Right kidney (tissue), 1 donor: ENCODE measurements around the gene RBM19.

ENCODE experiments used
- DNase-seq: peaks from one replicate; pipeline ENCODE4 v3.0.0-alpha.2; 2016

The RBM19 gene

DNA sequence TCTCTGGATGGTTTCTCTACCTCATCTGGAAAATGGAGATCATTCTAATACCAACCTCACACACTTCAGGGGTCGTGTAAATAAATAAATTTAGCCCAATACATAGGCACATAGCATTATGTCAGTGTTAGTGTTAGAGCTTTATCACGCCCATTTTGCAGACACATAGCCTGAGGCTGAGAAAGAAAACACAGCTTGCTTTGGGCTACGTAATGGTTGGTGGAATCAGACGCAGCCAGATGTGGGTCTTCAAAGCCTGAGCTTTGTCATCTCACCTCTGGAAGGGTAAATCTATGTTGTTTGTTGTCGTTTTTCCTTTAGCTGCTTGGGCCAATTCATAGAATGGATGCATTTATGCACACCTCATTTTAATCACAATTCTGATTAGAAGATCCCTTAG is 191.6 kb downstream of the RBM19 start:
- no peak for DNase-seq

DNA sequence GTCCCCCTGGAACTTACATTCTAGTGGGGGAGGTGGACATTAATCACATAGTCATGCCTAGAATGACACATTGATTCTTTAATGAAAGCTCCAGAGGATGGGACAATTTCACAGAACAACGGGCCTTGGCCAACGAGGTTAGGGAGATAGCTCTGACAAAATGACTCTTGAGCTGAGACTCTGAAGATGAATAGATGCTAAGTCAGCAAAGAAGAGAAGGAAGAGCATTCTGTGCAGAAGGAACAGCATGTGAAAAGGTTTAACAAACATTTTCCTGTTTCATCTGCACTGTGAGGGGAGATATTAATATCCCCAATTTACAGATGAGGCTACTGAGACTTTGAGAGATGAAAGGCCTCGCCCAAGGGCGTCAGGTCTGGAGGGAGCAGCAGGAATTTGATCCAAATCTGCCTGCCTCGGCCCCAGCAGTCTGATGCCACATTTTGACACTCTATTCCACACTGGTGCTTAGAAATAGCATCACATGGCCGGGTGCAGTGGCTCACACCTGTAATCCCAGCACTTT is 193.6 kb downstream of the RBM19 start:
- no peak for DNase-seq

DNA sequence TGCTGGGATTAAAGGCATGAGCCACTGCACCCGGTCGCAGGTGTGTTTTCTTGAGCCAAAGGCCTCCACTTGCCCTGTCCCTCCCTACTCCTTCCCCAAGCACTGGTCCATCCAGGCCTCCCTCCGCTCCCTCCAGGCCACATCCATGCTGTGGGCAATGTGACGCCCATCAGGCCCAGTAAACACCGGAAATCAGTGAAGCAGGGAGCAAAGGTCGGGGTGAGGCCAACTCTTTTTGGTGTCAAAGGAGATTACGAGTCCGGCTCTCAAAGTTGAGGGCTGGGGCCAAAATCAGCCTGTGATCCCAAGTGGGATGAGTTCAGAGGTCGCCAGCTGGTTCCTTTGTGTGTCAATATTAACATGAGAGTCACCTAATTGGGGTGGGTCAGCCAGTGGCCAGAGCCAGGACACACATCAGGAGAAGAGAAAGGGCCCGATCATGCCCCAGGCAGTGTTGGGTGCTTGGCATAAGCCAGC is 195.7 kb downstream of the RBM19 start:
- DNase-seq, result no peak

DNA sequence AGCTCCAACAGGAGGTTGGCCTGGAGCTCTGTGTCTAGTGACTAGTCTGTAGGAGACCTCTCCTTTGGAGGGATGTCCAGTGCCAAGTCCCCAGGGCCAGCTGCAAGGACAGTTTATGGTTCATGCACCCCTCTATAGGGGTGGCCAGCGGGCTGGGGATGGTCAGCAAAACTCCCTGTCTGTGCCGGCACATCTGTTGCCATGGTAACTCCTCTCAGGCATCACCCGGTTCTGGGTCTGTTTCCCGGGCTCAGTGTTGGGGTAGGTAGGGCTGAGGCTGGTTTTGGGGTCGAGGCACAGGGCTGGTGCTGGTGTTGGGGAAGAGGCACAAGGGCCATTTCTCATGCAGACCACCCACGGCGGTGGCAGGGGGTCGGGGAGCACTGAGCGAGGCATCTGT is 196.8 kb downstream of the RBM19 start:
- no peak for DNase-seq

DNA sequence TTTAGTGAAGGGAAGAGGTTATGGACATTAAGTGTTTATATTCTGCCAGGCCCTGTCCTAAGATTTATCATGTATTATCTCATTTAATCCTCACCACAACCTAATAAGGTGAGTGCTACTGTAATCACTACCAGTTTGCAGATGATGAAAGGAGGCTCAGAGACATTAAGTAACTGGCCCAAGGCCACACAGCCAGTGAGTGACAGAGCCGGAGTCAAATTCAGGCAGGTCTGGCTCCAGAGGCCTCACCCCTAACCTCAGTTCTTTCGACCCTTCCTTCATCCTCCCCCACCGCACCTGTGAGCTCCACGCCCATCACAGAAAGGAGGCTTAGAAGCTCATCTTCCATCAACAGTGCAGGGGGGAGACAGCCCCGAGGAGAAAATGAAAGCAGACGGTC is 197.3 kb downstream of the RBM19 start:
- DNase-seq, result no peak

DNA sequence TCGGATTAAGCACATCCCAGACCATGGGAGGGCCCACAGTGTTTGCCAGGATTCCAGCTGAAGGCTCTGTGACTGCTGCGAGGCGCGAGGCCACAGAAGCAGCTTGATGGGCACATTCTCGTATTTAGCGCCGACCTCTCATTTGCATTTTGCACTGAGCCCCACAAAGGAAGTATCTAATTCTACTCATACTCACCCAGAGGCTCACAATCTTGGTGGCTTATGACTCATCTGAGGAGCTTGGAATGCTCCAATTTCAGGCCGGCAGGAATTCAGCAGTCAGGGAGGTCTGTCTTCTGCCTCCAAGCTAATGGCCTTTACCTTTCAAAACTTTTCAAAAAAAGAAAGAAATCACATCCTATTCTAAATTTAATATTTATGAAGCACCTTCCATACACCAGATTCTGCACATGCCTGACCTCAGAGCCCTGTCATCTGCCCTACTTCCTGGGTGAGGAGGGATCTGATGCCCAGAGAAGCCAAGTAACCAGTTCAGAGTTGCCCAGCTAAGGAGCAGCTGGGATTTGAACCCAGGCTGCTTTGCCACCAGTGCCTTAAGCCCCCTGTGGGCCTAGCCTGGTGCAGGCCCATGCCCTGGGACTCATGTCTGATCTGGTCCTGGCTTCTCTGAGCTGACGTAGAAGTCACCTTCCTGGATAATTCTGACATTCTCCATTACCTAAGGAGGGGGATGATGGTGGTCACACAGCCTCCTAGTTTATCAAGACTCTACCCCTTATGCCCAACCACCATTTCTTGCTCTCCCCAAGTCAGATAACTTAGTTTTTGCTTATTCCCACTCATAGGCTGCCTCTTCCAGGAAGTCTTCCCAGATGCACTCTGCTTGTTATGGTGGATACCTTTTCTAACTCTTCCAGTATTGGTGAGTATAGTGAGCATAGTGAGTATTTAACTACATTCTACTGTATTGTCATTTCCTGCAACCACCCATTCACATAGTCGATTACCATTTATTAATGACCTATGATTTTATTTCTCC is 198.9 kb downstream of the RBM19 start:
- no peak for DNase-seq
